GM12872 (cell line): ENCODE results near the gene HSPD1.

ENCODE experiments used
- TF ChIP-seq, protein P1 (sequence below): IDR thresholded peaks from 3 replicates; pipeline ENCODE4 v1.5.1; 2011; ENCODE audit warnings: low read depth, mild to moderate bottlenecking, low read length, moderate library complexity; ENCODE audit not compliant: insufficient read depth

The HSPD1 gene

GRCh38 chr2:197452754-197453122, 46.9 kb downstream of the HSPD1 start:
- TF ChIP-seq, protein P1, sequence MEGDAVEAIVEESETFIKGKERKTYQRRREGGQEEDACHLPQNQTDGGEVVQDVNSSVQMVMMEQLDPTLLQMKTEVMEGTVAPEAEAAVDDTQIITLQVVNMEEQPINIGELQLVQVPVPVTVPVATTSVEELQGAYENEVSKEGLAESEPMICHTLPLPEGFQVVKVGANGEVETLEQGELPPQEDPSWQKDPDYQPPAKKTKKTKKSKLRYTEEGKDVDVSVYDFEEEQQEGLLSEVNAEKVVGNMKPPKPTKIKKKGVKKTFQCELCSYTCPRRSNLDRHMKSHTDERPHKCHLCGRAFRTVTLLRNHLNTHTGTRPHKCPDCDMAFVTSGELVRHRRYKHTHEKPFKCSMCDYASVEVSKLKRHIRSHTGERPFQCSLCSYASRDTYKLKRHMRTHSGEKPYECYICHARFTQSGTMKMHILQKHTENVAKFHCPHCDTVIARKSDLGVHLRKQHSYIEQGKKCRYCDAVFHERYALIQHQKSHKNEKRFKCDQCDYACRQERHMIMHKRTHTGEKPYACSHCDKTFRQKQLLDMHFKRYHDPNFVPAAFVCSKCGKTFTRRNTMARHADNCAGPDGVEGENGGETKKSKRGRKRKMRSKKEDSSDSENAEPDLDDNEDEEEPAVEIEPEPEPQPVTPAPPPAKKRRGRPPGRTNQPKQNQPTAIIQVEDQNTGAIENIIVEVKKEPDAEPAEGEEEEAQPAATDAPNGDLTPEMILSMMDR, result no peak

- TF ChIP-seq, protein P1, result no peak
Measured at GRCh38 chr2:197450465-197450864, 49.2 kb downstream of the HSPD1 start.

DNA sequence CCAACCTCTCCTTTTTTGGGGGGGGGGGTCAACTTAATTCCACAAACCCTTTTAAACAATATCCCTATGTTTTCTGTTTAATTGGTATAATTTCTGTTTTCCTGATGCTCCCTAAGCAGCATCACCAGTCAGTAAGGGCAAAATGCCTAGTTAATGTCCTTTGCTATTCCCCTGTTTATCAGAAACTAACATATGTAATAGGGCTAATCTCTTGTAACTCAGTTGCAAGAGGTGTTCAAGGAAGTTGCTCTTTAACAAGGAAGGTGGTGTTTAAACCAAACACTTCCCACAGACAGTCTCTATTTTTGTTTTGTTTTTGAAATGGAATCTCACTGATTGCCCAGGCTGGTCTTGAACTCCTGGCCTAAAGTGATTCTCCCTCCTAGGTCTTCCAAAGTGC, 52.8 kb downstream of the HSPD1 start:
- TF ChIP-seq, protein P1, result no peak

- TF ChIP-seq, protein P1, result no peak
Measured at GRCh38 chr2:197445746-197446145, 53.9 kb downstream of the HSPD1 start.

DNA sequence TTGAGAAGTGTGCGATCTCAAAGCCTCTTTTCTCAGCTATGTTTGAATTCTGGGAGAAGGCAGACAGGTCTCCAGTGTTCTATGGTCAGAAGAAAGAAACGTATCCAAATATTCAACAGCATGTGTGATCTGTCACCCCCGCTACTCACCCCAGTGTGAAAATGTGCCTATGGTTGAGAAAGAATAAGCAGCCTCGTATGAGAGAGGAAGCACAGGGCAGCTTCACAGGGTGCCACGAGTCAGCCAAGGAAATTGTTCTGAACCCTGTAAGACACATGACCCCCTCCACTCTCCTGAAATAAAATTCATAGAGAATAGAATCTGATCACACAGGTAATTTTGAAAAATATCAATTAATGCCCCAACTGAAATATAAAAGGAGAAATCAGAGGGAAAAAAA, 56.8 kb downstream of the HSPD1 start:
- TF ChIP-seq, protein P1, result no peak

DNA sequence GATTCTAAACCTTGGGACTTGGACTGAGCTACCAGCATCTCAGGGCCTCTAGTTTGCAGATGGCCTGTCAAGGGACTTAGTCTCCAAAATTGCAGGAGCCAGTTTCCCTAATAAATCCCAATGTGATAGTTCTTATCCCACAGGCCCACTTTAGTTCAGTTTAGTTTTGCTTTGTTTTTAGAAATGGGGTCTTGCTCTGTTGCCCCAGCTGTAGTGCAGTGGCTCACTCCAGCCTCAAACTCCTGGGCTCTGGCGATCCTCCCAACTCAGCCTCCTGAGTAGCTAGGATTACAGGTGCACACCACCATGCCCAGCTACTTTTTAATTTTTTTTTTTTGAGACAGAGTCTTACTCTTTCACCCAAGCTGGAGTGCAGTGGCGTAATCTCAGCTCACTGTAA, 62.3 kb downstream of the HSPD1 start:
- TF ChIP-seq, protein P1, result no peak
